Neural cell (in vitro differentiated cells): ENCODE measurements around the gene RTN4. TPM values are rescaled to one million over a fixed set of nuclear protein-coding genes. Genes with fewer than 3 reads are reported as not detected.

Experiments used
- H2AFZ ChIP-seq: fragments of 200-600, 300-800 bp; sonication (generic), shearing (Covaris generic); 2 replicates; pipeline ENCODE4 v1.6.0; 2014; ENCODE audit warnings: low read depth, mild to moderate bottlenecking, antibody characterized with exemption, low read length, moderate library complexity
- H3F3A ChIP-seq: fragments of 200-600 bp; shearing (Covaris generic); 2 replicates; pipeline ENCODE4 v1.6.1; 2016; ENCODE audit warnings: mild to moderate bottlenecking, moderate library complexity, mixed read lengths, antibody characterized with exemption, low read length; ENCODE audit not compliant: insufficient read depth, poor library complexity, severe bottlenecking
- H3K27ac ChIP-seq: fragments of 200-600, 300-800 bp; sonication (generic), shearing (Covaris generic); 2 replicates; pipeline ENCODE4 v1.5.1; 2014; ENCODE audit warnings: mild to moderate bottlenecking, low read length, moderate library complexity
- H3K27me3 ChIP-seq: fragments of 300-800, 200-600 bp; sonication (generic), shearing (Covaris generic); 2 replicates; pipeline ENCODE4 v1.6.0; 2014; ENCODE audit warnings: mild to moderate bottlenecking, low read depth, low read length, moderate library complexity; ENCODE audit not compliant: insufficient read depth
- H3K36me3 ChIP-seq: fragments of 300-800, 200-600 bp; sonication (generic), shearing (Covaris generic); 2 replicates; pipeline ENCODE4 v1.5.1; 2014; ENCODE audit warnings: mild to moderate bottlenecking, antibody characterized with exemption, low read length, moderate library complexity; ENCODE audit not compliant: insufficient read depth
- H3K4me2 ChIP-seq: fragments of 300-800, 200-600 bp; sonication (generic), shearing (Covaris generic); 2 replicates; pipeline ENCODE4 v1.6.0; 2014; ENCODE audit warnings: mild to moderate bottlenecking, low read length
- H3K4me3 ChIP-seq: fragments of 300-800, 200-600 bp; sonication (generic), shearing (Covaris generic); 2 replicates; pipeline ENCODE4 v1.5.1; 2014; ENCODE audit warnings: mild to moderate bottlenecking, low read length, moderate library complexity
- H3K79me2 ChIP-seq: fragments of 200-600 bp; shearing (Covaris generic); replicated peaks from 2 replicates; pipeline ENCODE4 v1.6.0; 2014; ENCODE audit warnings: mild to moderate bottlenecking, low read length, moderate library complexity; ENCODE audit not compliant: insufficient read depth
- H3K9ac ChIP-seq: fragments of 300-800, 200-600 bp; sonication (generic), shearing (Covaris generic); 2 replicates; pipeline ENCODE4 v1.6.1; 2016; ENCODE audit warnings: mild to moderate bottlenecking, low read length, mixed read lengths
- H3K9me2 ChIP-seq: fragments of 200-600 bp; shearing (Covaris generic); 2 replicates; pipeline ENCODE4 v1.6.1; 2016; ENCODE audit warnings: mild to moderate bottlenecking, low read length, mixed read lengths; ENCODE audit not compliant: insufficient read depth
- H3K9me3 ChIP-seq: fragments of 200-600, 300-800 bp; sonication (generic), shearing (Covaris generic); 2 replicates; pipeline ENCODE4 v1.6.1; 2016; ENCODE audit warnings: mild to moderate bottlenecking, mixed run types, low read length, moderate library complexity, mixed read lengths
- H4K20me1 ChIP-seq: fragments of 200-600 bp; shearing (Covaris generic); 2 replicates; pipeline ENCODE4 v1.6.1; 2016; ENCODE audit warnings: mild to moderate bottlenecking, mixed run types; ENCODE audit not compliant: insufficient read depth
- CTCF ChIP-seq: fragments of 450-650 bp; IDR thresholded peaks from 2 replicates; pipeline ENCODE4 v1.5.1; 2014; ENCODE audit warnings: antibody characterized with exemption, mild to moderate bottlenecking, moderate library complexity; ENCODE audit not compliant: poor library complexity, severe bottlenecking
- EP300 ChIP-seq: fragments of 450-650 bp; conservative IDR thresholded peaks from 2 replicates; pipeline ENCODE4 v1.6.1; 2014; ENCODE audit warnings: antibody characterized with exemption, mild to moderate bottlenecking, moderate library complexity; ENCODE audit not compliant: poor library complexity, severe bottlenecking
- EZH2 ChIP-seq: fragments of 200-600, 300-800 bp; shearing (Covaris generic), sonication (generic); IDR thresholded peaks from 2 replicates; pipeline ENCODE4 v1.6.1; 2014; ENCODE audit warnings: antibody characterized with exemption, low read length, borderline replicate concordance, mild to moderate bottlenecking; ENCODE audit not compliant: insufficient read depth, poor library complexity, severe bottlenecking
- MXI1 ChIP-seq: fragments of 450-650 bp; conservative IDR thresholded peaks from 2 replicates; pipeline ENCODE4 v1.6.1; 2014; ENCODE audit warnings: antibody characterized with exemption, mild to moderate bottlenecking; ENCODE audit not compliant: poor library complexity, severe bottlenecking
- POLR2AphosphoS5 ChIP-seq: IDR thresholded peaks from 2 replicates; pipeline ENCODE4 v1.6.1; 2012
- RAD21 ChIP-seq: fragments of 450-650 bp; conservative IDR thresholded peaks from 2 replicates; pipeline ENCODE4 v1.6.1; 2014; ENCODE audit warnings: antibody characterized with exemption, mild to moderate bottlenecking, moderate library complexity
- REST ChIP-seq: IDR thresholded peaks from 2 replicates; pipeline ENCODE4 v1.6.1; 2012; ENCODE audit warnings: borderline replicate concordance
- SMC3 ChIP-seq: fragments of 450-650 bp; conservative IDR thresholded peaks from 2 replicates; pipeline ENCODE4 v1.6.1; 2014; ENCODE audit warnings: antibody characterized with exemption, mild to moderate bottlenecking, moderate library complexity; ENCODE audit not compliant: poor library complexity
- TAF1 ChIP-seq: IDR thresholded peaks from 2 replicates; pipeline ENCODE4 v1.6.1; 2012; ENCODE audit warnings: low read depth
- polyA plus RNA-seq: library from polyadenylated mRNA; depleted of rRNA; stranded (reverse); fragments of >200 nt; gene quantifications from 2 replicates; pipeline ENCODE4 v1.2.3, GENCODE V29; 2014

RTN4 gene
- polyA plus RNA-seq, 1 donor from 2014 or later: 582 TPM

DNA sequence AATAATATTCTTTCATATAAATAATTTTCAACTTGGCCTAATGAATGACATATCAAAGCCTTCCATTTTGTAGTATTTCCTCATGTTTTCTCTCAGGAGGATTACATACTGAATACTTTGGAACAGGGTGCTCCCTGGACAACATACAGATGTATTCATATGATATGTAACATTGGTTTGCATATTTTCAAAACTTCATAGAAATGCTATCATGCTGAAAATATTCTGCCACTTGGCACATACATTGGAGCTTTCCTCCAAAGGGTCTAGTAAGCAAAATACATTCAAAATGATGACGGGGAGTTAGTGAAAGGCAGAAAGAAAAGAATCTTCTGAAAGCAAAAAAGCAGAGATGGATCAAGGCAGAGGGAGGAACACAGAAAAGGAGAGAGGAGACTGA, 38.1 kb upstream of the RTN4 start:
- Histone ChIP-seq H3K9ac (no peak overlapping the region), H3K9me3 (no peaks in the 10 kb centered on the region), H3K27ac (no peak overlapping the region), H3K79me2 (no peaks in the 10 kb centered on the region), H3K36me3 (no peaks in the 10 kb centered on the region), H3K9me2 (no peaks in the 10 kb centered on the region), H3F3A (no peaks in the 10 kb centered on the region), H3K4me3 (no peak overlapping the region), H3K27me3 (no peaks in the 10 kb centered on the region), H4K20me1 (no peaks in the 10 kb centered on the region), H2AFZ (no peak overlapping the region), H3K4me2 (no peak overlapping the region)
- TF ChIP-seq SMC3: no peak
- no peak for TF ChIP-seq MXI1
- no peak for TF ChIP-seq EP300
- no peak for TF ChIP-seq POLR2AphosphoS5
- no peak for TF ChIP-seq REST
- no peak for TF ChIP-seq TAF1
- TF ChIP-seq RAD21: no peak
- TF ChIP-seq CTCF: no peak
- no peak for TF ChIP-seq EZH2

DNA sequence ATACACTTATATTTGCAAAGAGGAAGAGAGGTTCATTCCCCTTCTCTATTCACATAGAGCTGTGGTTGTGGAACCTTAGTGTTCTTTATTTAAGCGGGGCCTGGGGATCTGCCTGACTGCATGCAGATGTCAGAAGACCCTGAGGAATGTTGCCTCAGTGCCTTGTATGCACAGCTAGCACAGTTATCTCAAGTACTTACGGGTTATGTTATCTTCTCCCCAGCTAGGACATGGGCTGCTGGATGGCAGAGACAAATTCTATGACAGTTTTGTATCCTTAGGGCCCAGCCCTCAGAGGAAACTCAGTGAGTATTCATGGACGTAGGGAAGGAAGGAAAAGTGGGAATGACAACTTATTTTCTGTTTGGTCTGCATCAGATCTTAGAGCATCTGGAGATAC, 37.7 kb upstream of the RTN4 start:
- H3K4me2 ChIP-seq: no peak overlapping the region
- H3K27me3 ChIP-seq: no peaks in the 10 kb centered on the region
- no peaks in the 10 kb centered on the region for H3K79me2 ChIP-seq
- H3K27ac ChIP-seq: no peak overlapping the region
- H3K9ac ChIP-seq: no peak overlapping the region
- no peaks in the 10 kb centered on the region for H4K20me1 ChIP-seq
- no peak overlapping the region for H3K4me3 ChIP-seq
- H2AFZ ChIP-seq: no peak overlapping the region
- H3F3A ChIP-seq: no peaks in the 10 kb centered on the region
- no peaks in the 10 kb centered on the region for H3K9me3 ChIP-seq
- H3K9me2 ChIP-seq: no peaks in the 10 kb centered on the region
- no peaks in the 10 kb centered on the region for H3K36me3 ChIP-seq
- TF ChIP-seq MXI1: no peak
- no peak for TF ChIP-seq CTCF
- TF ChIP-seq TAF1: no peak
- TF ChIP-seq REST: no peak
- no peak for TF ChIP-seq RAD21
- no peak for TF ChIP-seq EZH2
